PC-9 (cell line): ENCODE results near the gene GUCY2F. TPM values are rescaled to one million over a fixed set of nuclear protein-coding genes. Genes with fewer than 3 reads are reported as not detected.

ENCODE experiments used
- BruUV-seq: library from RNA; stranded (reverse); fragments of 400-500 nt; replicated peaks from 2 replicates; lab custom pipeline; 2021; lab: Mats Ljungman, UMichigan
- CTCF ChIA-PET: fragments of 300-600 bp; sonication (Branson Sonifier 250); formaldehyde crosslinking; loops from one replicate; lab custom pipeline; 2022; ENCODE audit warnings: antibody characterized with exemption; lab: Charles Lee
- POLR2A ChIA-PET: fragments of 300-600 bp; sonication (Branson Sonifier 250); formaldehyde crosslinking; loops from one replicate; lab custom pipeline; 2022; ENCODE audit warnings: antibody characterized with exemption; ENCODE audit not compliant: unreplicated experiment; lab: Charles Lee
- DNase-seq, 2 experiments: peaks; one replicate each; pipeline versions ENCODE4 v3.0.0 to v3.0.0-alpha.2; 2015 to 2022; ENCODE audit warnings: mixed read lengths in 1 of 2
- H2AFZ ChIP-seq: fragments of 200-600 bp; sonication (generic); 2 replicates; pipeline ENCODE4 v1.8.1; 2017; ENCODE audit warnings: antibody characterized with exemption
- H3F3A ChIP-seq: fragments of 200-600 bp; sonication (generic); 2 replicates; pipeline ENCODE4 v1.8.1; 2017; ENCODE audit warnings: antibody characterized with exemption, mild to moderate bottlenecking, low read depth; ENCODE audit not compliant: insufficient read depth
- H3K27ac ChIP-seq: fragments of 200-600 bp; sonication (generic); 2 replicates; pipeline ENCODE4 v1.6.1; 2016; ENCODE audit warnings: mixed run types
- H3K27me3 ChIP-seq: fragments of 200-600 bp; sonication (generic); 2 replicates; pipeline ENCODE4 v1.6.1; 2016; ENCODE audit warnings: low read depth, mixed run types; ENCODE audit not compliant: insufficient read depth
- H3K36me3 ChIP-seq: fragments of 200-600 bp; sonication (generic); 2 replicates; pipeline ENCODE4 v1.6.1; 2016; ENCODE audit warnings: low read depth, mixed run types
- H3K4me1 ChIP-seq: fragments of 200-600 bp; sonication (generic); replicated peaks from 2 replicates; pipeline ENCODE4 v1.6.1; 2016; ENCODE audit warnings: mixed run types; ENCODE audit not compliant: insufficient read depth
- H3K4me2 ChIP-seq: fragments of 200-600 bp; sonication (generic); 2 replicates; pipeline ENCODE4 v1.6.1; 2017; ENCODE audit warnings: mixed run types
- H3K4me3 ChIP-seq: fragments of 200-600 bp; sonication (generic); 2 replicates; pipeline ENCODE4 v1.6.1; 2016; ENCODE audit warnings: mixed run types
- H3K79me2 ChIP-seq: fragments of 200-600 bp; sonication (generic); 2 replicates; pipeline ENCODE4 v1.6.1; 2017; ENCODE audit warnings: low read depth, mixed run types
- H3K9me2 ChIP-seq: fragments of 200-600 bp; sonication (generic); 2 replicates; pipeline ENCODE4 v1.8.1; 2017; ENCODE audit warnings: mild to moderate bottlenecking; ENCODE audit not compliant: insufficient read depth
- H3K9me3 ChIP-seq: fragments of 200-600 bp; sonication (generic); 2 replicates; pipeline ENCODE4 v1.8.1; 2016; ENCODE audit warnings: low read depth; ENCODE audit not compliant: insufficient read depth
- H4K20me1 ChIP-seq: fragments of 200-600 bp; sonication (generic); 2 replicates; pipeline ENCODE4 v1.8.1; 2017; ENCODE audit not compliant: insufficient read depth
- CTCF ChIP-seq: fragments of 200-600 bp; sonication (generic); conservative IDR thresholded peaks from 2 replicates; pipeline ENCODE4 v1.6.1; 2017; ENCODE audit warnings: mixed run types, antibody characterized with exemption, mild to moderate bottlenecking, moderate library complexity
- EZH2 ChIP-seq: fragments of 200-600 bp; sonication (generic); IDR thresholded peaks from 2 replicates; pipeline ENCODE4 v1.8.0; 2017; ENCODE audit warnings: antibody characterized with exemption, low read depth
- intact Hi-C: fragments of 100-400 bp; cut with micrococcal nuclease; formaldehyde crosslinking; loops from one replicate; pipeline ENCODE4 v1.10.0; 2022; ENCODE audit not compliant: unreplicated experiment
- total RNA-seq: library from RNA; stranded (reverse); gene quantifications from 2 replicates; pipeline ENCODE4 v1.2.3, GENCODE V29; 2021

The GUCY2F gene
- total RNA-seq, 1 experiment from 2014 or later = not detected

GRCh38 chrX:109403922-109404321, 78.0 kb downstream of the GUCY2F start:
- Histone ChIP-seq H4K20me1 (no peaks in the 10 kb centered on the region), H3K9me3 (no peaks in the 10 kb centered on the region), H3K9me2 (0 out of 2 replicates have a peak, but pooled peaks cover 9% of the 10 kb centered on the region), H3K27ac (no peak overlapping the region), H3K36me3 (no peaks in the 10 kb centered on the region), H3F3A (no peaks in the 10 kb centered on the region), H3K27me3 (peaks cover 9% of the 10 kb centered on the region; the same call in 1 of the 2 replicates), H2AFZ (no peak overlapping the region), H3K4me2 (no peak overlapping the region), H3K79me2 (no peaks in the 10 kb centered on the region), H3K4me1 (no peaks in the 10 kb centered on the region), H3K4me3 (no peak overlapping the region)
- no peak for TF ChIP-seq EZH2
- TF ChIP-seq CTCF = no peak
- BruUV-seq = no TSS peak
- DNase-seq = no peak
- intact Hi-C loops = no loop called here
- POLR2A ChIA-PET = no interaction called here
- CTCF ChIA-PET = no interaction called here

GRCh38 chrX:109399831-109400230, 82.1 kb downstream of the GUCY2F start:
- no peak overlapping the region for H3K4me3 ChIP-seq
- H3K9me2 ChIP-seq = 0 out of 2 replicates have a peak, but pooled peaks cover 5% of the 10 kb centered on the region
- no peak overlapping the region for H3K27ac ChIP-seq
- H3K27me3 ChIP-seq = peaks cover 7% of the 10 kb centered on the region
- no peaks in the 10 kb centered on the region for H3F3A ChIP-seq
- H2AFZ ChIP-seq = no peak overlapping the region
- intact Hi-C loops = no loop called here
- H4K20me1 ChIP-seq = no peaks in the 10 kb centered on the region
- H3K4me1 ChIP-seq = no peaks in the 10 kb centered on the region
- ChIA-PET POLR2A (no interaction called here), CTCF (no interaction called here)
- H3K9me3 ChIP-seq = no peaks in the 10 kb centered on the region
- no peak for DNase-seq
- no peak for TF ChIP-seq EZH2
- TF ChIP-seq CTCF = no peak
- no peak overlapping the region for H3K4me2 ChIP-seq
- no TSS peak for BruUV-seq
- no peaks in the 10 kb centered on the region for H3K79me2 ChIP-seq
- H3K36me3 ChIP-seq = no peaks in the 10 kb centered on the region

- TF ChIP-seq EZH2 (no peak), CTCF (no peak)
- POLR2A ChIA-PET = no interaction called here
- H3K36me3 ChIP-seq = no peaks in the 10 kb centered on the region
- no peak for DNase-seq
- no peak overlapping the region for H2AFZ ChIP-seq
- BruUV-seq = no TSS peak
- no peak overlapping the region for H3K27ac ChIP-seq
- peaks cover 6% of the 10 kb centered on the region for H3K27me3 ChIP-seq
- H3F3A ChIP-seq = no peaks in the 10 kb centered on the region
- no peaks in the 10 kb centered on the region for H4K20me1 ChIP-seq
- no peak overlapping the region for H3K4me2 ChIP-seq
- H3K9me2 ChIP-seq = no peaks in the 10 kb centered on the region
- no peaks in the 10 kb centered on the region for H3K9me3 ChIP-seq
- H3K79me2 ChIP-seq = no peaks in the 10 kb centered on the region
- intact Hi-C loops = no loop called here
- CTCF ChIA-PET = no interaction called here
- no peaks in the 10 kb centered on the region for H3K4me1 ChIP-seq
- H3K4me3 ChIP-seq = no peak overlapping the region
Observed at GRCh38 chrX:109398833-109399232, 83.1 kb downstream of the GUCY2F start.
